CMK (cell line): Measurements from ENCODE around the gene FXR1.
"Not testable (repeated sequence)": the region's sequence is repeated elsewhere in the genome, so short reads cannot be mapped to it uniquely, and the experiment has no call there.

ENCODE experiments used
- DNase-seq: peaks from one replicate; pipeline ENCODE4 v3.0.0-alpha.2; 2010; ENCODE audit warnings: low read depth

The FXR1 gene

DNA sequence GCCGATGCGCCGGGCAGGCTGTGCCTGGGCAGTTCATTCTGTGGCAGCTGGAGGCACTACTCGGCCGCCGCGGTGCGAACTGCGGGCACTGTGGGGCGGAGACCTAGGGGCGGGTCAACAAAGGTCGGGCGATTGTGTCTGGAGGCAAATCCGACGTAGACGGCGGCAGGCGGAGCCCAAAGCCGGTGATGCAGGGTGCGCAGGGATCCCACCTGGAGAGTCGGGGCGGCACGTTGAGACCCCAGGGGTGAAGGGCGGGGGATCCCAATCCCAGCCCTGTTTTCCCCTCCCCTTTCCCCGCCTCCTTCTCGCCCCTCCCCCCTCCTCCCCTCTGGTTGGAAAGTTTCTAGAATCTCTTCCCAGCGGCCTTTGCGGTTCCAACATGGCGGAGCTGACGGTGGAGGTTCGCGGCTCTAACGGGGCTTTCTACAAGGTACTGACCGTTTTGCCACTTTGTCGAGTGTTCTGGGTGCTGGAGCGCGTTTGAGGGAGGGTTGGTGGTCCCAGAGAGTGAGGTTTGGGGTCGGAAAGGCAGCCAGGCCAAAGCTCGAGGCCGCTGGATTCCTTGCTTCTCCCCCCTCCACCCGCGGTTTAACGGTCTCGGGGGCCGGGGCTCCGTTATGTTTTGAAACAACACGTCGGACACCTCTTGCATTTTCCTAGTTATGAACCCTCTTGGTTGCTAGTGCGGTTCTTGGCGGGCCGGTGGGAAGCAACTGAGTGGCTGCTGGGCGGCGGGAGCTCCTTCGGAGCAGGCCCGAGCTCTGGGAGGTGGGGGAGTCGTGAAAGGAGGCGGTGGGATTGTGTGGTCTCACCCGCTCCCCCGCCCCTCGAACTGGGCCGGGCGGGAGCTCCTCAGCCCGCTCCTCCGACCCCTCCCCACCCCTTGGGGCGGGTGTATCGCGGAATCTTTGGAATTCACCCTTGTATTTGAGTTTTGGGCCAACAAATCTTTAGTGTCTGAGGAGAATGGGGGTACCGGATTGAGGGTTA, at the start of gene FXR1:
Gene FXR1, plus strand, starts transcription at position 367 of the 993 bp plus-strand sequence. Its CDS starts 16 bp downstream, at position 383.
- DNase-seq, result peak; percentile 45

DNA sequence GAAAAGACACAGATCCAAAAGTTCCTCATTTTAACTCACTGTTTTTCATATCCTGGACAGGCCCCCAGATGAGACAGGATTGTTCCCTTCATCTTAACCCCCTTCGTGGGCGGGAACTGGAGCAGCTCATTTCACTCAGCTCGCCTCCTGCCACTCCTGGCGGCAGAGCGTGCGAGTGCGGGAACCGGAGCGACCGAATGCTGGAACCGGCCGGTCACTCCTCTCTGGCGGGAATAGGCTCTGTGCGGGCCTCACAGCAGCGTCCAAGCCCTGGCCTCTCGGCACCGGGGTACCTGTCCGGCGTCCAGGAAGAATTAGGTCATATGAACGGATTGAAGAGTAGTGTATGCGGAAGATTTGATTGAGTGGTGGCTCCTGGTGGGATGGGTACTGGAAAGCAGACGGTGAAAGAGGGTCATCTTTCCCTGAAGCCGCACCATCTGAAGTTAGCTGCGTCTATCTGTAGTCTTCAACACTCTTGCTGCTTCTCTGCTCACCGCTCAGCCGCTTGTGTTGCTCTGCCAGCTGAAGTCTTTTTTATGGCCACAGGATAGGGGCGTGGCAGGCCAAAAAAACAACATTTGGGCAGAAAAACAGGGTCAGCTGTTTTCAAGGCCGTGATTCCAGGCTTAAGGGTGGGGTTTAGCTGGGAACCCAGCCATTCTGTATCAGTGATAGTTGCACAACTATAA, 42.3 kb upstream of the FXR1 start:
- no peak for DNase-seq

DNA sequence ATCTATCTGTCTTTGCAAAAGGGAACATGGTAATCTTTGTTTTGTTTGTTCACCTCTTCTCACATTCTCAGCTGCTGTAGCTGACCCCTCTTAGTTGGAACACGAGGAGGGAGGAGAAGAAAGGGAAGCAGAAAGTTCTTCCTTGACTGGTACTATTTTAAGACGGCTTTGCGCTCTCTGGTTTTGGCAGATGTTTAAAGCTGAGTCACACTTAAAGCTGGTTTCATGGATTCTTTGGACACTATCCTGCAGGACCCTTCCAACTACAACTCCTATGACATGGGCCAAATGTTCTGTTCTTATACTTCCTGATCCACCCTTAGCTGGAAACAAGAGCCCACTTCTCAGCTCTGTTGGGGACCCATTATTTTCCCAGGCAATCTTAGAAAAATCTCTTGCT, 40.6 kb upstream of the FXR1 start:
- no peak for DNase-seq

DNA sequence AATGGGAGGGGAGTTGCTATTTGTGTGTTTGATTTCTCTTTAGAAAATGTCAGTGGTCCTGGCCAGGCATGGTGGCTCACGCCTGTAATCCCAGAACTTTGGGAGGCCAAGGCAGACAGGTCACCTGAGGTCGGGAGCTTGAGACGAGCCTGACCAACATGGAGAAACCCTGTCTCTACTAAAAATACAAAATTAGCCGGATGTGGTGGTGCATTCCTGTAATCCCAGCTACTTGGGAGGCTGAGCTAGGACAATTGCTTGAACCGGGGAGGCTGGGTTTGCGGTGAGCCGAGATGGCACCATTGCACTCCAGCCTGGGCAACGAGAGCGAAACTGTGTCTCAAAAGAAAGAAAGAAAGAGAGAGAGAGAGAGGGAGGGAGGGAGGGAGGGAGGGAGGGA, 40.0 kb upstream of the FXR1 start:
- not testable (repeated sequence) for DNase-seq

DNA sequence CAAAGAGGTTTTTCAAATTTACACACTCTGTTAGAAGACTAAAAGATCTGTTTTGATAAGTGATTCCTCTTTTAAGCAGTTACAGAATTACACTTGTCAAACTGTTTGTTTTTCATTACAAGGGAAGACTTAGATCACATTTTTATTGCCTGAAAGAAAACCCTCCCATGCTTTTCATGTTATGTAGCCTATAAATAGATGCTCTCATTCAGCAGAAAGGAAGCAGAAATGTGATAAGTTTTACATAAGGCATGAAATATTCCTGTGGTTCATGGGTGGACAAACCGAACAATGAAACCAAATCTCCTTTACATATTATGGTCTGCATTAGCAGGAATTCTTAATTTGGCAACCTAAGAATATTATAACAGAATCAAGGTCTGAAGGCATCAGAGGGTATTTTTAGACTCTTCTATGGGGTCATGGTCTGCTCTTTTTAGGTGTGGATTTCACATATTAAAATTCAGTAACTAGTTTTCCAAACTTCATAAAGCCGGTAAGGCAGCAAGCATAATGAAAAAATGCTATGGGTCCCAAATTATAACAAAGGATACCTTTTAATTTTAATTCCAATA, 37.3 kb upstream of the FXR1 start:
- DNase-seq, result no peak

DNA sequence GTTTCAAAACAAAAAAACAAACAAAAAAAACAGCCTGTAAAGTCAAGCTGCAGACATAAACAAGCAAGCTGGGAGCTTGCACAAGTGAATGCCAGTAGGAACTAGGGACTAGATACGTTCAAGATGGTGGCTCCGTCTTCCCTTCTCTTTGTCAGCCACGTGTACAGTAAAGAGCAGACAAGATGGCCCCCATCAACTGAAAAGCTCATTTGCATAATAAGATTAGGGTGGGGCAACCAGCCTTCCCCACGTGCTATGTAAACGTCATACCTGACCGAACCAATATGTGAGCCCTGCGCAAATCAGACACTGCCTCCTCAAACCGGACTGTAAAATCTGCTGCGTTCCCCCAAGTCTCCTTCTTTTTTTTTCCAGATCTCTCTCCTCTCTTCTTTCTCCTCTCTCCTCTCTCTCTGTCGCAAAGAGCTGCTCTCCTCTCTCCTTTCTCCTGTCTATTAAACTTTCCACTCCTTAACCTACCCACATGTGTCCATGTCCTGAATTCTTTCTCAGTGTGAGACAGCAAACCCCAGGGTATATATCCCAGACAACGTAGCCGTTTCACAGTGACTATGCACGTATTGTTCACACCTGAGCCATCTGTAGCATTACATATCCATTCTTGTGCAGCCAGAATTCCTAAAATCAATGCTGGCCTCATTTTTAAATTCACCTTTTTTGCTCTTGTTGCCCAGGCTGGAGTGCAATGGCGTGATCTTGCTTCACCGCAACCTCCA, 31.2 kb upstream of the FXR1 start:
- DNase-seq, result no peak

DNA sequence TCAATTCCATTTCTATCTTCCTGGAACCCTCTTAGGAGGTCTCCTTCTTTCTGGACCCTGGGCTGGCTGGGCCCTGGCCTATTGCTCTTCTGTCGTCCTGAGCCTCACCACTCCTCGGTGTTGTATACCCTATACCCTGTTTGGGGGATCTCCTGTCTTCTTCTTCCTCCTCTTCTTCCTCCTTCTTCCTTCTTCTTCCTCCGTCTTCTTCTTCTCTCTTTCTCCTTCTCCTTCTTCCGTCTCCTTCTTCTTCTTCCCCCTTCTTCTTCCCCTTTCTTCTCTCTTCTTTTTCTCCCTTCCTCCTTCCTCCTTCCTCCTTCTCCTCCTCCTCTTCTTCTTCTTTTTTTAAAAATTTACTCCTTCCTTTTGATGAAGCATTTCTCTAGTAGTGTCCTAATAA, 30.4 kb upstream of the FXR1 start:
- DNase-seq, result no peak

DNA sequence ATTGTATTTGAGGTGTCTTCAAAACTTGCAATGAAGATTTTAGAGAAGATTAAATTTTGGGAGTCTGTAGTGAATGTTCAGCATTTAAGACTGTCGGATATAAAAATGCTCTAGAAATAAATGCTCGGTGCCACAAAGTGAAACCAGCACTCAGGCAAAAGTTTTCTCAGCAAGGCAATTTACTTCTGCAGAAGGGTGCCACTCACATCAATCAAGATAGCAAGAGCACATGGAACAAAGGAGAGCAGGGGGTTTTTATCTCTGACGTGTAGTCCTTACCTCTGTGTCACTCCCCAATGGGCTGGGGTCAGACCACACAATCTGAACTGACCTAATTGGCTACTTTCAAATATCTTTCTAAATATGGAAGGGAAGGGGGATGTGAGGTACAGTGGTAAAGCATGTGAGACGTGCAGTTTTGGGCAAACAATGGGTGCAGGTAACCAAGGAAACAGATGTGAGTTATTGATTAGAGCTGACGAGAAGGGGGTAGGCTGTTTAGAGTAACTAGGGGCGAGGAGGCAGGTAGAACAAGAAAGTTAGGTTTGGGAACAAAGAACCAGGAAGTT, 23.4 kb upstream of the FXR1 start:
- no peak for DNase-seq

DNA sequence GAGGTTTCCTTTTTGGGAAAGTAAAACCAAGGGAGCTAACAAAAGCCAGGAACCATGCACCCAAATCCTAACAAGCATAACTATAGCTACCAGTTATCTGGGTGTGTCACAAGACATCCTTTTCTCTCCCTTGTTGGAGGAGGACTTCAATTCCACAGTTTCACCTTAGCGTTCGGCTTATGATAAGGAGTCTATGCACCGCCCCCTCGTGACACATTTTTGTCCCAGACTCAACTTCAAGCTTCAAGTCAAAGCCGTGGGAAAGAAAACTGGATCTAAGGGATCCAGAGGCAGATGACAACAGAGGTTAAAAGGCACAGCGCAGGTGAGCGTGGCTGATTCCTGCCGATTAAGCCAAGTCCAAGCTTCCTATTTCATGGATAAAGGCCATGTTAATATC, 13.9 kb upstream of the FXR1 start:
- DNase-seq, result no peak

DNA sequence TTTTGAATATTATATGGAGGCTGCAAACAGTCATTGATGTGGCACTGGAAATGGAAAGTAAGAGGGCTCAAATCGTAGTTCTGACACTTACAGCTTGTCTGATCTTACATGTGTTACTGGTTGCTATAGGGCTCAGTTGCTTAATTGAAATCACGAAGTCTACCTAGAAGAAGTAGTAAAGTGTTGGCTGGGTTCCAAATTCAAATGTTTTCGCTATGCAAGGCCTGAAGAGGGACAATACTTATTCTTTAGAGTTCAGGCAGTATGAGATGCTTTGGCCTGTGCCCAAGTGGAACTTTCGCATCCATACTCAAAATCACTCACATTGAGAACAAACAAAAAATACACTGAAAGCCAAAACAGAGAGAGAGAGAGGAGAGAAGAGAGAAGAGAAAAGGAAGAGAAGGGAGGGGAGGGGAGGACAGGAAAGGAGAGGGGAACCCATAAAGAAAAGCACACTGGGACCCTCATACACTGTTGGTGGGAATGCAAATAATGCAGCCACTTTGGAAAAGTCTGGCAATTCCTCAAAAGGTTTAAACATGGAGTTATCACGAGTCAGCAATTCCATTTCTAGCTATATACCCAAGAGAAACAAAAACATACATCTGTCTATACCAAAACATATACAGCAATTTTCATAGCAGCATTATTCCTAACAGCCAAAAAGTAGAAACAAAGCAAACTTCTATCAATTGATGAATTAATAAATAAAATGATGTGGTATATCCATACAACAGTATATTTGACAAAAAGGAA, 2.9 kb upstream of the FXR1 start:
- no peak for DNase-seq

DNA sequence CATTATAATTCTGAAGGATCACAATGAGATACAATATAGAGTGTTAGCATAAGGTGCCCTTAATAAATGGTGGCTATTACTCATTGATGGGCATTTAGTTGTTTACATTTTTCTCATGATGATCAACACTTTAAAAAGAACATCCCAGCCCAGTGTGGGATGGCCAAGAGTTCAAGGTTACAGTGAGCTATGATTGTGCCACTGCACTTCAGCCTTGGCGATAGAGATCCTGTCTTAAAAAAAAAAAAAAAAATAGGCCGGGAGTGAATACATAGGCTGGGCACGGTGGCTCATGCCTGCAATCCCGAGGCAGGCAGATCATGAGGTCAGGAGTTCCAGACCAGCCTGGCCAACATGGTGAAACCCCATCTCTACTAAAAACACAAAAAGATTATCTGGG, 1.6 kb upstream of the FXR1 start:
- DNase-seq, result no peak

DNA sequence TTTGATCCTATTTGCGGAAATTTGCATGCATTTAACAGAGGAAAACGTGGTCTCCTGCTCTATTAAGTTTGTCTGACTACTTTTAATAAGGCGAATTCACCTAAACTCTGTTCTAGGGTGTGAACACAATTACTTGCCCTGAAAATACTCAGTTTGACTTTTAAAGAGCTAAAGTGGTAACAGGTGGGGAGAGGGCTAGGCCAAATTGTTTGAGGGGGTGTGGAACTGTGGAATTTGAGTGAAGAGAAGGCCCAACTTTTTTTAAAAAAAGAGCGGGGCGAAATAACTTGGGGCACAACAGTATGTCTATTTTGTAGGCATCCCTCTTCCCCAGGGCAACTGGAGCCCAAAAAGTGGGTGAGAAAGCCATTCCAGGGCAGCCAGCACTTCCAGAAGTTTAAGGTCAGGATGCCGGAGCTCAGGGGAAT, 580 bp upstream of the FXR1 start:
- no peak for DNase-seq

DNA sequence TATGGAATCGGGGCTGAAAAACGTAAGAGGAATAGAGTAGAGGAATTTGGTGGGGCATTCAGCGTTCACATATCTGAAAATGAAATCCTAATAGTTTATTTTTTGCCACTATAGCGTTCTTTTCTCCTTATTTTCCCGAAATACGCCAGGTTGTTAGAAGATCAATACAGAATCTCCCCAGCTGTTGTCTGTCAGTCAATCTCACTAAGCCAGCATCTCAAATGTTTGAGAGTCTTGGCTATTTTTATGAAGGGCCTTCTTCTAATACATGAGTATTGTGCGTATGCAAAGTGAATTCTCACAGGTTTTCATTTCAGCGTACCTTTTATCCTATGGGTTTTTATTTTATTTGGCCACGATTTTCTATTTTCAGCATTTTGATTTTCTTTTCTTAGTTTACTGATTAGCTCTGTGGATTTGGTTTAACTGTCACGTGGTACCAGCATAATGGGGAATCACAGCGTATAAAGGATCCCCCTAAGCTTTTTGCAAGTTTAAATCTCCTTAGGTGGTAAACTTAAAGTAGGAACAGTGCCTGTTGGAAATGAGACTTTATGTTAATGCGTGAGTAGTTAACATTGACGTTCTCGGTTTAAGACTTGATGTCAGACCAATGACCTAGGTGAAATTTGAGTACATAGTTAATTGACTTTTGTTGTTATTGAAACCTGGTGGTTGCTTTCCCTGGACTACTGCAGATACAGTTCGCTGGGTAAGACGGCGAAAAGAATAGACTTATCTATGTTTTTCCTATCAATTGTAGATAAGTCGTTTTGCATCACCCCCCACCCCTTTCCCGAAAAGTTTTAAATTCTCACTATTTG, 1.3 kb downstream of the FXR1 start:
- no peak for DNase-seq

DNA sequence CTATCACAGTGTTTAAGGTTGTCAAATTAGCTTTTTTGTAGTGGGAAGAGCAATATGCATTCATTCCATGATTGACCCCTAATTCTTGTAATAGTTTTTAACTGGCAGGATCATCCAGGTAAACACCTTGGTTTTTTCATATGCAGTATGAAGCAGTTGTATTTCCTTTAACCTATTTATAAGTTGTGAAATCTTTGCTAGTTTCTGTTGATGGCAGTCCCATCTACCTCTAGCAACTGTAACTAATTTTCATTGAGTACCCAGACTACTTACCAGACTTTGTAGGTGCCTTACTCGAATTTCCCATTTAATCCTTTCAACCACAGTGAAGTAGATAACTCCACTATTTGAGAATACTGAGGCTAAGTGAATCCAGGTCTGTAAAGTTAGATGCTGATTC, 6.1 kb downstream of the FXR1 start:
- no peak for DNase-seq

DNA sequence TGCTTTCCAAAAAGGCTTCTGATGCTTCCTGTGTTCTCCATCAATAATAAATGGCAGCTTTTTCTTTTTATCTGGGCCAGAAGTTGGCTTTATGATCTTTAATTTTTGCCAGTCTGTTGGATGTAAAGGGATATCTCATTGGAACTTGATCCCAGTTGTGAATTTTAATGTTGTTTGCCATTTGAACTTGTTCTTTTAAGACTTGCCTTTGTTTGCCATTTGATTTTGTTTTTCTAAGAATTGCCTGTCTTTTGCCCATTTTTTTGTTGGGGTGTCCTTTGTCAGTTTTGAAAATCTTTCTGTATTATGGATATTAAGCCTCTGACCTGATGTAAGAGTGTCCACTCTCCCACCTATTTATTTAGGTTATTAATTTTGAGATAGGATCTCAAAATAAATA, 9.8 kb downstream of the FXR1 start:
- DNase-seq, result no peak

DNA sequence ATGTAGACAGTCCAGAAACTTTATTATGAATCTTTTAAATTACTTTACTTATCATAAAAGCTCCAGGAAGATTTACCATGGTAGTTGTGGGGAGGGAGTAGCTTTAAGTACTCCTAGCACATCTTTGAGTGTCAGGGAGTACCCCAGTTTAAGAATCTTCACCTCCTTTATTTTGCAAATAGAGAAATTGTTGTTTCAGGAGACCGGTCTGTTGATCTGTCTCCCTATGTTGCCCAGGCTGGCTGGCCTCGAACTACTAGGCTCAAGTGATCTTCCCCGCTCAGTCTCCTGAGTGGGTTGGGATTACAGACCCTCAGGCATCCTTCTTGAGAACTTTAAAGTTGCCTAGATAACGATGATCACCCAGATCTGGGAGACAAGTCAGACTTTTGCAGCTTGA, 11.1 kb downstream of the FXR1 start:
- no peak for DNase-seq

DNA sequence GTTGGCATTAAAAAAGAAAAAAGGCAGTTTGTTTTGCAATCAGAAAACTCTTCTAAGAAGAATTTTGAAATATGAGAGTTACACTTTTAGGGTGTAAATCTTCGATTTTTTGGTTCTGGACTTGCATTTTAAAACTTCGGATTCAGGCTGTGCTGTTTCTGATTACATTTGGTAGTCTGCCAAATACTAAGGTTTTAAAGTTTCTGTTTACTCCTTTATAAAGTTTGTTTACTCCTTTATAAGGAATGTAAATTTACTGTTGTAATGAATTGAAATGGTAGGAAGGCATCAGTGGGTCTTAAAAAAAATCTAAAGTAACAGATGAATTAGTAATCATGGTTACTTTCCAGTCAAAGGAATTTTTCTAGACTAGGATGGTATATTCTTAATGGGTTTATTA, 14.1 kb downstream of the FXR1 start:
- no peak for DNase-seq

DNA sequence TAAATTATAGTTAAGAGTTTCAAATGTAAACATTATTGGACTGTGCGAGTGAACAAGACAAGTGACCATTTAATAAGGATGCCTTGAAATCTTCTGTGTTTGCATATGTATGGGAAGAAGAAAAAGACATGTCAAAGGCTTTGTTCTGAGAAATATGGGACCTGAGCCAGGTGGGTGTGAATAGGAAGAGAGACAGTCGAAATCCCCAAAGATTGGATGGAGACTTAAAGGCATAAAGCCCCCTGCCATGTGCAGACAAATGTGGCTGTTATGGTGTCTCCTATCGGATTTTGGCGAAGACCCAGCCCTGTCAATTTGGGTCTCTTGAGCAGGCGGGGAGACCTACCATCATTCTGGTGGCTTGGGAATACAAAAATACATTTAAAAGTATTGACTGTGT, 16.9 kb downstream of the FXR1 start:
- DNase-seq, result no peak

DNA sequence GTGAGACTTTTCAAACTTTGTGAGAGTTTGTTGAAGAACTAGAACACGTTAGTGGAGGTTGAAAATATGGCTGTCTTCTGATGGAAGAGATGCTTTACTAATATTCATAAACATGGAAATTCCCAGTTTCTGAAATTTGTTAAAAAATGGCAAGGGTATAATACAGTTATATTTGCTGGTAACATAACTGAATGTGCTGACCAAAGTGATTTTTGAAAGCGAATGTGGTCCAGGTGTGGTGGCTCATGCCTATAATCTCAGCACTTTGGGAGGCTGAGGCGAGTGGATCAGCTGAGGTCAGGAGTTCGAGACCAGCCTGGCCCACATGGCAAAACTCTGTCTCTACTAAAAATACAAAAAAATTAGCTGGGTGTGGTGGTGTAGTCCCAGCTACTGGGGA, 18.1 kb downstream of the FXR1 start:
- DNase-seq, result no peak

DNA sequence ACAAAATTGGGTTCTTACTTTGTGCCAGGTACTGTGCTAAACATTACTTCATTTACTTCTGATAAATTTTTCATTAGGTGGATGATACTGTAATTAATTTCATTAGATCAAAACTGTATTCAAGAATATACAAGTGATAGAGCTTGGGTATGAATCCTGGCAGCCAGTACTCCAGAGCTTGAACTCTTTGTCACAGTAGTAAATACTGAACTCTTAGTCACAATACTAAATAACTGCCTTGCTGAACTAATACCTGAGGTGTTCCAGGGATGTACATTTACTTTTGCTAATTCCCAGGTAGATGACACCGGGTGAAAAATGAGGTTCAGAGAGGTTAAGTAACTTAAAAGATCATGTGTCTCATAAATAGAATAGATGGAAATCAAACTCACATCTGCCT, 20.3 kb downstream of the FXR1 start:
- DNase-seq, result no peak
